A549 (cell line): Measurements from ENCODE around the gene SF1.

Experiments used
- BHLHE40 ChIP-seq: IDR thresholded peaks from 2 replicates; pipeline ENCODE4 v1.6.1; 2012; ENCODE audit warnings: low read depth, low read length, inconsistent platforms
- HES2 ChIP-seq: fragments of >200 bp; sonication (Bioruptor Twin); formaldehyde crosslinking; IDR thresholded peaks from 2 replicates; pipeline ENCODE4 v1.6.1; 2016
- MAX ChIP-seq: IDR thresholded peaks from 2 replicates; pipeline ENCODE4 v1.6.1; 2012
- TF ChIP-seq, protein P1 (sequence below): fragments of >200 bp; sonication (Bioruptor Twin); formaldehyde crosslinking; IDR thresholded peaks from 3 replicates; pipeline ENCODE4 v1.5.1; 2016

DNA sequence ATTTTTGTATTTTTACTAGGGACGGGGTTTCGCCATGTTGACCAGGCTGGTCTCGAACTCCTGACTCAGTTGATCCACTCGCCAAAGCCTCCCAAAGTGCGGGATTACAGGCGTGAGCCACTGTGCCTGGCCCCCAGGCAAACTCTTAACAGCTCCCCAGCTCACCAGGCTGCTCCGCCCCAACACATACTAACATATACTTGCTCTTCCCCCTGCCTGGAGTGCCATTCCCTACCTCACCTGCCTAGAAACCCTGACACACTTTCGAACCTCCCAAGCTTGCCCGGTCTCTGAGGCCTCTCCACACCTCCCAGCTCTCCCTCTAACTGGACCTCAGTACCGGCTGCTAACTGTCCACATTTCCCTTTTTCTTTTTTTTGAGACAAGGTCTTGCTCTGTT, 16.2 kb upstream of the SF1 start:
- TF ChIP-seq MAX = no peak
- TF ChIP-seq, protein P1, sequence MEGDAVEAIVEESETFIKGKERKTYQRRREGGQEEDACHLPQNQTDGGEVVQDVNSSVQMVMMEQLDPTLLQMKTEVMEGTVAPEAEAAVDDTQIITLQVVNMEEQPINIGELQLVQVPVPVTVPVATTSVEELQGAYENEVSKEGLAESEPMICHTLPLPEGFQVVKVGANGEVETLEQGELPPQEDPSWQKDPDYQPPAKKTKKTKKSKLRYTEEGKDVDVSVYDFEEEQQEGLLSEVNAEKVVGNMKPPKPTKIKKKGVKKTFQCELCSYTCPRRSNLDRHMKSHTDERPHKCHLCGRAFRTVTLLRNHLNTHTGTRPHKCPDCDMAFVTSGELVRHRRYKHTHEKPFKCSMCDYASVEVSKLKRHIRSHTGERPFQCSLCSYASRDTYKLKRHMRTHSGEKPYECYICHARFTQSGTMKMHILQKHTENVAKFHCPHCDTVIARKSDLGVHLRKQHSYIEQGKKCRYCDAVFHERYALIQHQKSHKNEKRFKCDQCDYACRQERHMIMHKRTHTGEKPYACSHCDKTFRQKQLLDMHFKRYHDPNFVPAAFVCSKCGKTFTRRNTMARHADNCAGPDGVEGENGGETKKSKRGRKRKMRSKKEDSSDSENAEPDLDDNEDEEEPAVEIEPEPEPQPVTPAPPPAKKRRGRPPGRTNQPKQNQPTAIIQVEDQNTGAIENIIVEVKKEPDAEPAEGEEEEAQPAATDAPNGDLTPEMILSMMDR = no peak
- TF ChIP-seq BHLHE40 = no peak
- TF ChIP-seq HES2 = no peak
